LNCAP (cell line): Measurements from ENCODE around the gene TJP3.

Experiments
- TF ChIP-seq, protein P1 (sequence below): fragments of 450-650 bp; IDR thresholded peaks from 2 replicates; pipeline ENCODE4 v1.5.1; 2017; ENCODE audit warnings: mild to moderate bottlenecking

TJP3 gene

GRCh38 chr19:3775831-3776230 lies 67.6 kb downstream of the TJP3 start:
- TF ChIP-seq, protein P1, sequence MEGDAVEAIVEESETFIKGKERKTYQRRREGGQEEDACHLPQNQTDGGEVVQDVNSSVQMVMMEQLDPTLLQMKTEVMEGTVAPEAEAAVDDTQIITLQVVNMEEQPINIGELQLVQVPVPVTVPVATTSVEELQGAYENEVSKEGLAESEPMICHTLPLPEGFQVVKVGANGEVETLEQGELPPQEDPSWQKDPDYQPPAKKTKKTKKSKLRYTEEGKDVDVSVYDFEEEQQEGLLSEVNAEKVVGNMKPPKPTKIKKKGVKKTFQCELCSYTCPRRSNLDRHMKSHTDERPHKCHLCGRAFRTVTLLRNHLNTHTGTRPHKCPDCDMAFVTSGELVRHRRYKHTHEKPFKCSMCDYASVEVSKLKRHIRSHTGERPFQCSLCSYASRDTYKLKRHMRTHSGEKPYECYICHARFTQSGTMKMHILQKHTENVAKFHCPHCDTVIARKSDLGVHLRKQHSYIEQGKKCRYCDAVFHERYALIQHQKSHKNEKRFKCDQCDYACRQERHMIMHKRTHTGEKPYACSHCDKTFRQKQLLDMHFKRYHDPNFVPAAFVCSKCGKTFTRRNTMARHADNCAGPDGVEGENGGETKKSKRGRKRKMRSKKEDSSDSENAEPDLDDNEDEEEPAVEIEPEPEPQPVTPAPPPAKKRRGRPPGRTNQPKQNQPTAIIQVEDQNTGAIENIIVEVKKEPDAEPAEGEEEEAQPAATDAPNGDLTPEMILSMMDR: no peak

DNA sequence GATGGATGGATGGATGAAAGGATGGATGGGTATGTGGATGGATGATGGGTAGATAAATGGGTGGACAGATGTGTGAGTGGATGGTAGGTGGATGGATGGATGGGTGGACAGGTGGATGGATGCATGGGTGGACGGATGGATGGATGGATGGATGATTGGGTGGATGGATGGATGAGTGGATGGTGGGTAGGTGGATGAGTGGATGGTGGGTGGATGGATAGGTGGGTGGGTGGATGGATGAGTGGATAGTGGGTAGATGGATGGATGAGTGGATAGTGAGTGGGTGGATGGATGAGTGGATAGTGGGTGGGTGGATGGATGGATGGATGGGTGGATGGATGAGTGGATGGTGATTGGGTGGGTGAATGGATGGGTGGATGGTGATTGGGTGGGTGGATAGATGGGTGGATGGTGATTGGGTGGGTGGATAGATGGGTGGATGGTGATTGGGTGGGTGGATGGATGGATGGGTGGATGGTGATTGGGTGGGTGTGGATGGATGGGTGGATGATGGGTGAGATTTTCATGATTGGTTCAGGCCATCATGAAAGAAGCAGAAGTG lies 68.4 kb downstream of the TJP3 start:
- TF ChIP-seq, protein P1: no peak

GRCh38 chr19:3778104-3778867 lies 70.1 kb downstream of the TJP3 start:
- TF ChIP-seq, protein P1: no peak

- TF ChIP-seq, protein P1: no peak
These were observed 70.9 kb downstream of the TJP3 start for GRCh38 chr19:3778899-3779723.

DNA sequence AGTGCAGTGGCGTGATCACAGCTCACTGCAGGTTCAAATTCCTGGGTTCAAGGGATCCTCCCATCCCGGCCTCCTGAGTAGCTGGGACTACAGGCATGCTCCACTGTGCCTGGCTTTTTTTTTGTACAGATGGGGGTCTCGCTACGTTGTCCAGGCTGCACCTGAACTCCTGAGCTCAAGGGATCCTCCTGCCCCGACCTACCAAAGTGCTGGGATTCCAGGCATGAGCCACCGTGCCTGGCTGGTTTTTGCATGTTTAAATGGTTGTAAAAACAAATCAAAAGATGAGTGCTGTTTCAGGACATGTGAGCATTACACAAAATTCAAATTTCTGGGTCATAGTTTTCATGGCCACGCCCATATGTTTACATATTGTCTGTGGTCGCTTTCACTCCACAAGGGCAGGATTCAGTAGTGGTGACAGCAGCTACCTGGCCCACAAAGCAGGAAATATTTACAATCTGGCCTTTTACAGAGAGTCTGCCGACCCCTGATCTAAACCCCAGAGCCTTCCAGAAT lies 72.7 kb downstream of the TJP3 start:
- TF ChIP-seq, protein P1: no peak

DNA sequence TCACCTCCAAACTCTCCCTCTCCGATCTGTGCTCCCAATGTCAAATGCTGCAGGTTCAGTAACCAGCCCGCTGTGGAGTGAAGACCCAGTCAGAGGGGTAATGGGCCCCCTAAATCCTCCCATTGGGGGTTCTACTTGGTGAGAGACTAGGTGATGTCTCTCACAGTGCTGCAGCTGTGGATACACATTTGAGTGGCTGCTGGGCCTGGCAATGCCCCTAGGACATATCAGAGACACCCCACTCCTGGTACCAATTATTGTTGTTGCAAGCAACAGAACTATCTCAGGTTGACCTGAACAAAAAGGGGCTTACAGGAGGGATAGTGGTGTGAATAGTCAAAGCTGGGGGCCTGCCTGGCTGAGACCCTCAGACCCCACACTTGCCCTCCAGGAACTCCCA lies 73.4 kb downstream of the TJP3 start:
- TF ChIP-seq, protein P1: no peak

DNA sequence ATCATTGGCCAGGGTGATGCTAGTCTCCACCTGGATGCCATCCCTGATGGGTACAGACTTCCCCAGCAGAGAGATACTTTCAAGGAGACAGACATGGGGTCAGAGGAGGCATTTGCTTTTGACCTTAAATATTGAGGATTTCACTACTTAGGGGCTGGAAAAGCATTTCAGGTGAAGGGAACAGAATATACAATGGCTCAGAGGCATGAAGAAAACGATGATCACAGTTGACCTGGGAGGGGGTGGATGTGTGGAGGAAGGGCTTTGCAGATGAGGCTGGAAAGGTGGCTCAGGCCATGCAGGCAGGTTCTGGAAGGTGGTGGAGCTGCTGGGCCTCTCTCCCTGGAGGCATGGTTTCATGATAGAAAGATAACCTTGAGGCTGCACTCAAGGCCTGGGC lies 74.1 kb downstream of the TJP3 start:
- TF ChIP-seq, protein P1: no peak
